GM12878 (cell line): ENCODE results near the gene PIK3R5. TPM values are rescaled to one million over a fixed set of nuclear protein-coding genes. Genes with fewer than 3 reads are reported as not detected.

ENCODE experiments used
- ASH2L ChIP-seq: fragments of 300-600, 200-600 bp; sonication (generic); IDR thresholded peaks from 2 replicates; pipeline ENCODE4 v1.6.1; 2017; ENCODE audit warnings: low read depth, mild to moderate bottlenecking, borderline replicate concordance
- BHLHE40 ChIP-seq, 2 experiments: fragments of 450-650 bp in 1 of 2; IDR thresholded peaks; 2 replicates each; pipeline ENCODE4 v1.6.1; 2011 to 2017; ENCODE audit warnings: low read depth in 2 of 2, borderline replicate concordance in 1 of 2, improper control_type of control experiment in 1 of 2, low read length in 1 of 2, mild to moderate bottlenecking in 1 of 2
- CREB1 ChIP-seq: IDR thresholded peaks from 2 replicates; pipeline ENCODE4 v1.6.1; 2012; ENCODE audit warnings: low read depth, mild to moderate bottlenecking, inconsistent platforms
- MTA3 ChIP-seq: IDR thresholded peaks from 2 replicates; pipeline ENCODE4 v1.6.1; 2012; ENCODE audit warnings: low read length, inconsistent platforms, borderline replicate concordance
- NR2C1 ChIP-seq: fragments of 450-650 bp; IDR thresholded peaks from 2 replicates; pipeline ENCODE4 v1.6.1; 2017; ENCODE audit warnings: antibody characterized with exemption, mild to moderate bottlenecking, moderate library complexity
- polyA plus RNA-seq, 11 experiments: library from polyadenylated mRNA; depleted of rRNA in 4 of 11; unstranded in 6 of 11; stranded (reverse) in 5 of 11; fragments of >200 nt; fragmentation: Nextera tagmentation in 4 of 11; fragmentation: Illumina TruSeq in 1 of 11; extraction: Ambion mirVana in 4 of 11; extraction: Trizol in 1 of 11; gene quantifications; 1 replicate in 1 of 11; 2 replicates in 10 of 11; pipeline versions ENCODE4 v1.2.1 to v1.2.3, GENCODE V29; 2011 to 2016; ENCODE audit warnings: inconsistent platforms in 2 of 11, missing spikeins in 2 of 11, low read depth in 1 of 11
- total RNA-seq, 4 experiments: library from RNA; depleted of rRNA in 3 of 4; stranded (reverse); fragments of >200 nt in 3 of 4; fragmentation: Illumina TruSeq in 1 of 4; extraction: Trizol in 1 of 4; gene quantifications; 2 replicates each; pipeline versions ENCODE4 v1.2.1 to v1.2.3, GENCODE V29; 2013 to 2021
- TF ChIP-seq, protein P1 (sequence below): fragments of 450-650 bp; IDR thresholded peaks from 2 replicates; pipeline ENCODE4 v1.6.1; 2016; ENCODE audit warnings: mild to moderate bottlenecking, moderate library complexity, borderline replicate concordance
- TF ChIP-seq, protein P2 (sequence below): fragments of 450-650 bp; IDR thresholded peaks from 2 replicates; pipeline ENCODE4 v1.6.1; 2017; ENCODE audit warnings: mild to moderate bottlenecking

PIK3R5 gene
- total and polyA plus RNA-seq, 10 of the 15 experiments (the other 5 are each of a cell fraction or from before 2014, with no cell fraction given): 9.5 to 50.8 (median 35.5) TPM

DNA sequence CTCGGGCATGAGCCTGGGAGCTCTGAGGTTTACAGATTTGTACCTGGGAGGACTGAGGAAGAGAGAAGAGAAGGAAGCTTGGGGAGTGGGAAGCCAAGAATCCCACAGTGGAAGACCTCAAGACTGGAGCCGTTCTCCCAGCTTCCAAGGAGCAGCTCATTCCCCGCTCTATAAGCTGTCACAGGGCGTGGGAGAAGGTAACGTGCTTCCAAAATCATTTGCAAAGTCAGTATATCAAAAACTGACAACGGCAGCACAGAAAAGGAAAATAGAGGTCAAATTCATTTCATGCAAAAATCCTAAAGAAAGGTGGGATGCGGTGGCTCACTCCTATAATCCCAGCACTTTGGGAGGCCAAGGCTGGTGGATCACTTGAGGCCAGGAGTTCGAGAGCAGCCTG is 7.8 kb downstream of the PIK3R5 start (continued):
- TF ChIP-seq, protein P1, sequence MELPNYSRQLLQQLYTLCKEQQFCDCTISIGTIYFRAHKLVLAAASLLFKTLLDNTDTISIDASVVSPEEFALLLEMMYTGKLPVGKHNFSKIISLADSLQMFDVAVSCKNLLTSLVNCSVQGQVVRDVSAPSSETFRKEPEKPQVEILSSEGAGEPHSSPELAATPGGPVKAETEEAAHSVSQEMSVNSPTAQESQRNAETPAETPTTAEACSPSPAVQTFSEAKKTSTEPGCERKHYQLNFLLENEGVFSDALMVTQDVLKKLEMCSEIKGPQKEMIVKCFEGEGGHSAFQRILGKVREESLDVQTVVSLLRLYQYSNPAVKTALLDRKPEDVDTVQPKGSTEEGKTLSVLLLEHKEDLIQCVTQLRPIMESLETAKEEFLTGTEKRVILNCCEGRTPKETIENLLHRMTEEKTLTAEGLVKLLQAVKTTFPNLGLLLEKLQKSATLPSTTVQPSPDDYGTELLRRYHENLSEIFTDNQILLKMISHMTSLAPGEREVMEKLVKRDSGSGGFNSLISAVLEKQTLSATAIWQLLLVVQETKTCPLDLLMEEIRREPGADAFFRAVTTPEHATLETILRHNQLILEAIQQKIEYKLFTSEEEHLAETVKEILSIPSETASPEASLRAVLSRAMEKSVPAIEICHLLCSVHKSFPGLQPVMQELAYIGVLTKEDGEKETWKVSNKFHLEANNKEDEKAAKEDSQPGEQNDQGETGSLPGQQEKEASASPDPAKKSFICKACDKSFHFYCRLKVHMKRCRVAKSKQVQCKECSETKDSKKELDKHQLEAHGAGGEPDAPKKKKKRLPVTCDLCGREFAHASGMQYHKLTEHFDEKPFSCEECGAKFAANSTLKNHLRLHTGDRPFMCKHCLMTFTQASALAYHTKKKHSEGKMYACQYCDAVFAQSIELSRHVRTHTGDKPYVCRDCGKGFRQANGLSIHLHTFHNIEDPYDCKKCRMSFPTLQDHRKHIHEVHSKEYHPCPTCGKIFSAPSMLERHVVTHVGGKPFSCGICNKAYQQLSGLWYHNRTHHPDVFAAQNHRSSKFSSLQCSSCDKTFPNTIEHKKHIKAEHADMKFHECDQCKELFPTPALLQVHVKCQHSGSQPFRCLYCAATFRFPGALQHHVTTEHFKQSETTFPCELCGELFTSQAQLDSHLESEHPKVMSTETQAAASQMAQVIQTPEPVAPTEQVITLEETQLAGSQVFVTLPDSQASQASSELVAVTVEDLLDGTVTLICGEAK: no peak
- TF ChIP-seq NR2C1 (no peak), ASH2L (no peak), MTA3 (no peak), CREB1 (no peak), BHLHE40 (IDR thresholded peaks at IDR 0.05; ENCODE audit: borderline replicate concordance in 1 of 2, low read depth in 2 of 2, low read length in 1 of 2) (no peak)
- TF ChIP-seq, protein P2, sequence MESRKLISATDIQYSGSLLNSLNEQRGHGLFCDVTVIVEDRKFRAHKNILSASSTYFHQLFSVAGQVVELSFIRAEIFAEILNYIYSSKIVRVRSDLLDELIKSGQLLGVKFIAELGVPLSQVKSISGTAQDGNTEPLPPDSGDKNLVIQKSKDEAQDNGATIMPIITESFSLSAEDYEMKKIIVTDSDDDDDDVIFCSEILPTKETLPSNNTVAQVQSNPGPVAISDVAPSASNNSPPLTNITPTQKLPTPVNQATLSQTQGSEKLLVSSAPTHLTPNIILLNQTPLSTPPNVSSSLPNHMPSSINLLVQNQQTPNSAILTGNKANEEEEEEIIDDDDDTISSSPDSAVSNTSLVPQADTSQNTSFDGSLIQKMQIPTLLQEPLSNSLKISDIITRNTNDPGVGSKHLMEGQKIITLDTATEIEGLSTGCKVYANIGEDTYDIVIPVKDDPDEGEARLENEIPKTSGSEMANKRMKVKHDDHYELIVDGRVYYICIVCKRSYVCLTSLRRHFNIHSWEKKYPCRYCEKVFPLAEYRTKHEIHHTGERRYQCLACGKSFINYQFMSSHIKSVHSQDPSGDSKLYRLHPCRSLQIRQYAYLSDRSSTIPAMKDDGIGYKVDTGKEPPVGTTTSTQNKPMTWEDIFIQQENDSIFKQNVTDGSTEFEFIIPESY: no peak
